Measurements from ENCODE around the gene CMPK2.

DNA sequence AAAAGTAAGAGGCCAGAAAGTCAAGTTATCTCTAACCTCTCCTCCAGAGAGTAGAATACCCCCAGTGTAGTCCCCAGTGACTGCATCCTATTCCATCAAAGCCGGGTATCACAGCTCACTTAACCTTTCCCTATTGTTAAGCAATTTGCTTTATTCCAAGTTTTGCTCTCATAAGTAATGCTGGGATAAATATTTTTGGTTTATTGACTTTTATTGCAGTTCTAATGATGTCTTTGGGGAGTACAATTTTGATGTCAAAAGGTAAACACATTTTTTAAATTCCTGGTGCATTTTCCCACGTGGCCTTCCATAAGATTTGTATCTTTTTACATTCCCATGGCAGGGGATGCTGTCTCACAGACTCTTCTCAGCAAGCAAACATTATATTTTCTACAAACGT is 43.3 kb downstream of the CMPK2 start:
- TF ChIP-seq CTCF (IDR thresholded peaks at IDR 0.05) (no peak), POLR2A (IDR thresholded peaks at IDR 0.05) (no peak)
